HG03196 (cell line): ENCODE results near the gene SLC10A7.
A peak's percentile ranks its signal among the peaks of the same experiment; 100 is the strongest.
"Not testable (repeated sequence)": the region's sequence is repeated elsewhere in the genome, so short reads cannot be mapped to it uniquely, and the experiment has no call there.

Experiments used
- ATAC-seq: cut with Tn5 transposase; IDR thresholded peaks from one replicate; pipeline ENCODE4 v1.9.1; 2021; ENCODE audit not compliant: unreplicated experiment

SLC10A7 gene

GRCh38 chr4:146368209-146368608 lies 153.5 kb downstream of the SLC10A7 start:
- no peak for ATAC-seq

DNA sequence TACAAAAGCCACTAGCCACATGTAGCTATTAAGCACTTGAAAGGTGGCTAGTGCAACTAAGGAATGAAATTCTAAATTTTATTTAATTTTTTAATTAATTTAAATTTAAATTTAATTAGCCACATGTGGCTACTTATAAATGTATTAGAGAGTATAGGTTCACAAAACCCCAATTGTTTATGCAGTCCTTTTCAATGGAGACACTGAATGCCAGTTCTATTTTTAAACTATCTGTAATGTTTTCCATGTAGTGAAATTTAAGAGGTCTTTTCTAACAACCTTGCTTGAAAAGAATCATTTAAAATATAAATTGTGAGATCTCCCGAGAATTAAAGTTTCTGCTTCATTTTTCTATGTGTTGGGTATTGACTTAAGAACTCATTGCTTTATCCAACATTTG lies 154.4 kb downstream of the SLC10A7 start:
- no peak for ATAC-seq

DNA sequence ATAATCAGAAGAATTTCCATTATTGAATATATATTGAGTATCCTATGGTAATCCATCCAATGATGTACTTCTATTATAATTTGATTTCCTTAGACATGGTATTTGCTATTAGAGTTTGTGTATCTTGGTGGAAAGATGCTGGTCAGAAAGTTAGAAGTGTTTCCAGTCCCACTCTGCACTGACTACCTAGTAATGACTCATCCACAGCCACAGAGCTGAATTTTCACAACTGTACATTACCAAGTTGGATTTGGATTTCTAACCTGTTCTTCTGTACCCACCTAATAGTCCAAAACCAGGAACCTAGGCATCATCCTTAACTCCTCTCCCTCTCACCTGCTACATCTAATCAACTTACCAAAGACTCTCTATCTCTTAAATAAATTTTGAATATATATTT lies 162.0 kb downstream of the SLC10A7 start:
- no peak for ATAC-seq

GRCh38 chr4:146350114-146350513 lies 171.6 kb downstream of the SLC10A7 start:
- not testable (repeated sequence) for ATAC-seq

DNA sequence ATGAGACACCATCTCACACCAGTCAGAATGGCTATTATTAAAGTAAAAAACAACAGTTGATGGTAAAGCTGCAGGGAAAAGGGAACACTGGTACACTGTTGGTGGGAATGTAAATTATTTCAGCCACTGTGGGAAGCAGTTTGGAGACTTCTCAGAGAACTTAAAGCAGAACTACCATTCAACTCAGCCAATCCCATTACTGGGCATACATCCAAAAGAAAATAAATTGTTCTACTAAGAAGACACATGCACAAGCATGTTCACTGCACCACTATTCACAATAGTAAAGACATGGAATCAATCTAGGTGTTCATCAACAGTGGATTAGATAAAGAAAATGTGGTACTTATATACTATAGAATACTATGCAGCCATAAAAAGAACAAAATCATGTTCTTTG lies 172.4 kb downstream of the SLC10A7 start:
- no peak for ATAC-seq

- ATAC-seq, result no peak
Observed at GRCh38 chr4:146347822-146348221, 173.9 kb downstream of the SLC10A7 start.

GRCh38 chr4:146346276-146346675 lies 175.5 kb downstream of the SLC10A7 start:
- no peak for ATAC-seq

- no peak for ATAC-seq
Observed at GRCh38 chr4:146343776-146344175, 178.0 kb downstream of the SLC10A7 start.

- ATAC-seq, result peak; percentile 73
Observed at GRCh38 chr4:146343199-146343598, 178.5 kb downstream of the SLC10A7 start.

- ATAC-seq, result no peak
Observed at GRCh38 chr4:146342600-146343192, 179.0 kb downstream of the SLC10A7 start.

GRCh38 chr4:146340798-146341197 lies 180.9 kb downstream of the SLC10A7 start:
- ATAC-seq, result no peak

GRCh38 chr4:146338512-146338911 lies 183.2 kb downstream of the SLC10A7 start:
- no peak for ATAC-seq

- ATAC-seq, result no peak
Observed at GRCh38 chr4:146336410-146336807, 185.3 kb downstream of the SLC10A7 start.

- ATAC-seq, result no peak
Observed at GRCh38 chr4:146335763-146336409, 185.9 kb downstream of the SLC10A7 start.

- no peak for ATAC-seq
Observed at GRCh38 chr4:146334862-146335449, 186.8 kb downstream of the SLC10A7 start.

DNA sequence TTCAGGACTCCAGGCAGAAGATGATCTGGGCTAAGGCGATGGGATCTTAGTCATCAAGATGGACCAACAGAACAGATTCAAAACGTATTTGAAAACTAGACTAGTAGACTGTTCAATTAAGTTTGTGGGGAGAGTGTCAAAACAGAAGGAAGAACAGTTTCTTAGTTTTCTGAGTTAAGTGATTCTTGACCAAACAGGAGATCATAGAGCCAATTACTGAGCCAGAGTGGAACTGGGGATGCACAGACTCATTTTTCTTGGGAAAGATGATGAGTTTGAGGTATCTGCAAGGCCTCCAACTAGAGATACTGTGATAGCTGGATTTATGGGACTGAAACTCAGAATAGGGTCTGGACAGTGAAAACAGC lies 187.9 kb downstream of the SLC10A7 start:
- no peak for ATAC-seq

GRCh38 chr4:146333187-146333894 lies 188.4 kb downstream of the SLC10A7 start:
- peak; percentile 87 for ATAC-seq

- ATAC-seq, result no peak
Observed at GRCh38 chr4:146330392-146330791, 191.3 kb downstream of the SLC10A7 start.

DNA sequence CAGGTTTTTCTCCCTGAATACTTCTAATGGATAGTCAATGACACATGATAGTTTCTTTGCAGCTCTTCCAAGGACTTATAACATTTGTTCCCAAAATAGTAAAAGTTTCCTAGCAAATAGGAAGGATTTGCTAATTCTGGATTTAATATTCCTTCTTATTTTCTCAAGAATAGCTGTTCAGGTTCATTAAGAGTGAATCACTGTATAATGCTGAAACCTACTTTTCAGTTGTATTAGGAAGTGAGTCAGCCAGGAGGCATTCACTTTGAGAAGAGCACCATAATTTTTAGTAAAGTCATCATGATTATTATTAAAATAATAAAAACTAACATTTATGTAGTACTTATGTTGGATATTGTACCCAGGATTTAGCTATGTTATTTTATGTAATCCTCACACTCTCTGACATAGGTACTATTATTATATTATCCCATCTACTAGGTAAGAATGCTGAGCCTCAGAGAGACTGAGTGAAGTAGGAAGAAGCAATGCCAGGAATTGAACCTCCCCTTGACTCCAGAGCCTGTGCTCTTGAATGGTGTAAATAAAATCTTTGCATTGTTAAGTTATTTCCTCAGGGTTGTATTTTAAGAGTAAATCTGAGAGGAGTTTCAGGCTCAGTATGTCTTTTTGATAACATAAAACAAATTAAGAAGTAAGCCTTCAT lies 192.6 kb downstream of the SLC10A7 start:
- ATAC-seq, result no peak

GRCh38 chr4:146327859-146328650 lies 193.7 kb downstream of the SLC10A7 start:
- no peak for ATAC-seq

GRCh38 chr4:146318894-146319293 lies 202.8 kb downstream of the SLC10A7 start:
- no peak for ATAC-seq
